GM23248 (cell line): ENCODE data around the gene PAQR8.

Source experiments
- EZH2 ChIP-seq: fragments of 200-600 bp; sonication (generic); IDR thresholded peaks from 2 replicates; pipeline ENCODE4 v1.6.1; 2018; ENCODE audit warnings: antibody characterized with exemption, mild to moderate bottlenecking; ENCODE audit not compliant: insufficient read depth, poor library complexity, severe bottlenecking
- EZH2phosphoT487 ChIP-seq: fragments of 200-600 bp; sonication (generic); IDR thresholded peaks from 2 replicates; pipeline ENCODE4 v1.6.1; 2018; ENCODE audit warnings: antibody characterized with exemption, moderate library complexity, mild to moderate bottlenecking, low read depth; ENCODE audit not compliant: insufficient read depth

GRCh38 chr6:52416629-52417151 lies 54.7 kb downstream of the PAQR8 start:
- TF ChIP-seq EZH2 = no peak
- no peak for TF ChIP-seq EZH2phosphoT487
